ENCODE data around the gene BBLN.

- TF ChIP-seq YY1 (IDR thresholded peaks at IDR 0.05; ENCODE audit: insufficient read depth, insufficient read length) (no peak), SUZ12 (IDR thresholded peaks at IDR 0.05; ENCODE audit: extremely low read depth, insufficient read depth, insufficient read length) (no peak)
Observed at GRCh38 chr9:128118971-128119665, 40.9 kb upstream of the BBLN start.
